B cell (primary cell): ENCODE measurements around the gene ATXN2. TPM values are rescaled to one million over a fixed set of nuclear protein-coding genes. Genes with fewer than 3 reads are reported as not detected.

Experiments used
- ATAC-seq: fragments of 200-7000 bp; cut with Tn5 transposase; one replicate; pipeline ENCODE4 v1.10.0; 2021; ENCODE audit warnings: low read depth, mild to moderate bottlenecking, moderate number of reproducible peaks, moderate library complexity
- CTCF ChIA-PET: fragments of 350-600 bp; sonication (Branson Sonifier 250); formaldehyde crosslinking; loops from one replicate; lab custom pipeline; 2021; ENCODE audit warnings: antibody characterized with exemption, inconsistent platforms; lab: Charles Lee
- POLR2A ChIA-PET: fragments of 350-600 bp; sonication (Branson Sonifier 250); formaldehyde crosslinking; loops from one replicate; lab custom pipeline; 2021; ENCODE audit warnings: antibody characterized with exemption; lab: Charles Lee
- DNase-seq: peaks from one replicate; pipeline ENCODE4 v3.0.0; 2013
- H2AFZ ChIP-seq: 2 replicates; pipeline ENCODE4 v1.6.1; 2012; ENCODE audit warnings: mild to moderate bottlenecking, low read depth, low read length; ENCODE audit not compliant: insufficient read depth, poor library complexity, severe bottlenecking
- H3K27ac ChIP-seq, 2 donors: 1 replicate in 1 of 2; 2 replicates in 1 of 2; pipeline ENCODE4 v1.5.1; 2012 to 2013; ENCODE audit warnings: low read length in 2 of 2, mild to moderate bottlenecking in 2 of 2, moderate library complexity in 1 of 2
- H3K27me3 ChIP-seq, 4 experiments: fragments of 200-600 bp in 1 of 4; sonication (generic) in 1 of 4; replicated peaks in 1 of 4; 1 replicate in 2 of 4; 2 replicates in 2 of 4; pipeline versions ENCODE4 v1.6.1 to v1.7.0; 2013 to 2016; ENCODE audit warnings: low read length in 3 of 4, mild to moderate bottlenecking in 2 of 4, mixed read lengths in 1 of 4, moderate library complexity in 1 of 4; ENCODE audit not compliant: insufficient read depth in 4 of 4, control insufficient read depth in 3 of 4; ENCODE audit errors: control extremely low read depth in 1 of 4
- H3K36me3 ChIP-seq, 2 experiments: replicated peaks in 1 of 2; 1 replicate in 1 of 2; 2 replicates in 1 of 2; pipeline versions ENCODE4 v1.6.1 to v1.7.1; 2013; ENCODE audit warnings: low read length in 1 of 2; ENCODE audit not compliant: insufficient read depth in 2 of 2, control insufficient read depth in 1 of 2; ENCODE audit errors: control extremely low read depth in 1 of 2, extremely low read depth in 1 of 2
- H3K4me1 ChIP-seq, 2 donors: fragments of 200-600 bp in 1 of 2; sonication (generic) in 1 of 2; 1 replicate in 1 of 2; 2 replicates in 1 of 2; pipeline versions ENCODE4 v1.5.1 to v1.6.1; 2013 to 2017; ENCODE audit warnings: low read length in 2 of 2; ENCODE audit not compliant: control insufficient read depth in 2 of 2, insufficient read depth in 2 of 2
- H3K4me2 ChIP-seq: replicated peaks from 2 replicates; pipeline ENCODE3; 2012; ENCODE audit warnings: mild to moderate bottlenecking, low read depth, low read length; ENCODE audit not compliant: poor library complexity, severe bottlenecking
- H3K4me3 ChIP-seq, 5 experiments: fragments of 200-600 bp in 1 of 5; sonication (generic) in 1 of 5; 1 replicate in 3 of 5; 2 replicates in 2 of 5; pipeline versions ENCODE4 v1.5.1 to v1.7.0; 2011 to 2016; ENCODE audit warnings: low read length in 4 of 5, mild to moderate bottlenecking in 4 of 5, low read depth in 2 of 5, control low read depth in 1 of 5, moderate library complexity in 1 of 5; ENCODE audit not compliant: insufficient read depth in 1 of 5; ENCODE audit errors: control extremely low read depth in 1 of 5, extremely low read depth in 1 of 5
- H3K79me2 ChIP-seq: fragments of 200-600 bp; sonication (generic); one replicate; pipeline ENCODE4 v1.6.0; 2016; ENCODE audit warnings: low read length; ENCODE audit not compliant: control insufficient read depth, insufficient read depth
- H3K9ac ChIP-seq: fragments of 200-600 bp; sonication (generic); 2 replicates; pipeline ENCODE4 v1.6.1; 2017; ENCODE audit warnings: mild to moderate bottlenecking, low read length, moderate library complexity
- H3K9me3 ChIP-seq, 3 donors: one replicate each; pipeline versions ENCODE4 v1.6.1 to v1.7.1; 2013; ENCODE audit warnings: low read length in 2 of 3; ENCODE audit not compliant: control insufficient read depth in 2 of 3, insufficient read depth in 1 of 3; ENCODE audit errors: control extremely low read depth in 1 of 3
- H4K20me1 ChIP-seq: 2 replicates; pipeline ENCODE4 v1.6.0; 2012; ENCODE audit warnings: mild to moderate bottlenecking, low read length; ENCODE audit not compliant: insufficient read depth, control insufficient read depth, poor library complexity, severe bottlenecking
- H3K27ac Mint-ChIP-seq: one replicate; pipeline ENCODE4 v1.8.0; 2021; ENCODE audit warnings: mixed read lengths
- H3K27me3 Mint-ChIP-seq: one replicate; pipeline ENCODE4 v1.8.0; 2021; ENCODE audit warnings: mixed read lengths
- H3K4me1 Mint-ChIP-seq: one replicate; pipeline ENCODE4 v1.8.0; 2021; ENCODE audit warnings: mixed read lengths
- H3K4me3 Mint-ChIP-seq: one replicate; pipeline ENCODE4 v1.8.0; 2021; ENCODE audit warnings: mixed read lengths
- H3K9me3 Mint-ChIP-seq: one replicate; pipeline ENCODE4 v1.8.0; 2022; ENCODE audit warnings: mixed read lengths; ENCODE audit not compliant: insufficient read depth
- CTCF ChIP-seq: fragments of 200-600 bp; IDR thresholded peaks from one replicate; pipeline ENCODE4 v1.8.0; 2022; ENCODE audit warnings: antibody characterized with exemption, mild to moderate bottlenecking
- EZH2 ChIP-seq: IDR thresholded peaks from 2 replicates; pipeline ENCODE4 v1.6.1; 2012; ENCODE audit warnings: borderline replicate concordance, low read depth, mild to moderate bottlenecking, moderate library complexity, low read length; ENCODE audit not compliant: insufficient read depth, poor library complexity, severe bottlenecking
- WGBS: methylation state at CpG from one replicate; pipeline ENCODE4 v1.1.5; 2013; ENCODE audit warnings: missing lambda C conversion rate; ENCODE audit not compliant: insufficient coverage; 5-methylcytosine and 5-hydroxymethylcytosine counted together
- intact Hi-C: fragments of 100-400 bp; cut with micrococcal nuclease; formaldehyde crosslinking; loops from one replicate; pipeline ENCODE4 v1.10.0; 2022
- polyA plus RNA-seq: library from polyadenylated mRNA; depleted of rRNA; stranded (reverse); fragments of >200 nt; gene quantifications from 2 replicates; pipeline ENCODE4 v1.2.3, GENCODE V29; 2012
- total RNA-seq, 2 donors: library from RNA; stranded (reverse); fragments of 120-200 nt in 1 of 2; gene quantifications; 1 replicate in 1 of 2; 2 replicates in 1 of 2; pipeline versions ENCODE4 v1.2.3 to v1.2.4, GENCODE V29; 2013 to 2022

ATXN2 gene
- total and polyA plus RNA-seq, 2 donors (not counting 1 experiment from before 2014, with no cell fraction given) = 28.2 to 83.8 TPM

GRCh38 chr12:111450676-111451075 lies 148.4 kb downstream of the ATXN2 start:
- Histone ChIP-seq H3K36me3 (peaks cover 2 to 77% of the 10 kb centered on the region in 2 experiments), H3K9ac (no peak overlapping the region), H3K4me1 (peaks cover 8 to 34% of the 10 kb centered on the region in 2 donors), H3K27me3 (no peaks in the 10 kb centered on the region), H2AFZ (no peak overlapping the region), H3K4me2 (no peak overlapping the region), H3K4me3 (no peak overlapping the region), H3K27ac (peak overlapping the region in 1 of 2 donors; percentile 34), H4K20me1 (peaks cover 15% of the 10 kb centered on the region), H3K9me3 (no peaks in the 10 kb centered on the region), H3K79me2 (peaks cover 28% of the 10 kb centered on the region)
- Mint-ChIP-seq H3K9me3 (no peaks in the 10 kb centered on the region), H3K27me3 (no peaks in the 10 kb centered on the region), H3K4me1 (peaks cover 39% of the 10 kb centered on the region), H3K4me3 (no peak overlapping the region), H3K27ac (peak overlapping the region; percentile 42)
- WGBS = 100% methylated on average over 3 of the region's 4 CpGs
- ATAC-seq (no peak), DNase-seq (peak; percentile 13)
- no peak for TF ChIP-seq EZH2
- no peak for TF ChIP-seq CTCF
- POLR2A ChIA-PET = interaction anchor here (0.5 to 1.8 kb wide), 3 partner anchors 15 to 75 kb away, joined by 3 to 5 read pairs (median 3); no protein-coding TSS in a partner anchor
- intact Hi-C loops = loop anchor here (1.0 to 2.0 kb wide), 5 partner anchors 16 to 119 kb away; no protein-coding TSS in a partner anchor
- CTCF ChIA-PET = interaction anchor here (0.6 to 42.0 kb wide), 18 partner anchors 8 to 1436 kb away, joined by 3 to 1472 read pairs (median 20); partner anchors contain the start of gene SH2B3
